Measurements from ENCODE around the gene OSR1. TPM values are rescaled to one million over a fixed set of nuclear protein-coding genes. Genes with fewer than 3 reads are reported as not detected.

OSR1 gene
- polyA plus RNA-seq, 6 donors from 2014 or later, result not detected

GRCh38 chr2:19355931-19356544 is 2.4 kb downstream of the OSR1 start:
- ATAC-seq (ENCODE audit: low read depth in 2 of 2) (no peak), DNase-seq (no peak)
- peak overlapping the region in 3 of 6 donors; percentile 84 to 96 (median 92) for H3K27ac Mint-ChIP-seq
- H3K9me3 Mint-ChIP-seq, result peaks cover 0 to 9% (median 3%) of the 10 kb centered on the region in 7 donors
- peak overlapping the region in 6 of 8 donors; percentile 75 to 83 (median 78) for H3K4me3 Mint-ChIP-seq
- H3K4me1 Mint-ChIP-seq, result peaks cover 26 to 67% (median 55%) of the 10 kb centered on the region in 3 donors
- peaks cover 76 to 97% (median 88%) of the 10 kb centered on the region in 3 donors for H3K27me3 Mint-ChIP-seq
- peaks cover 5 to 6% of the 10 kb centered on the region in 2 donors for H3K36me3 Mint-ChIP-seq

GRCh38 chr2:19355416-19355821 is 3.0 kb downstream of the OSR1 start:
- peaks cover 26 to 67% (median 56%) of the 10 kb centered on the region in 3 donors for H3K4me1 Mint-ChIP-seq
- peak overlapping the region in 3 of 6 donors; percentile 64 to 96 (median 74) for H3K27ac Mint-ChIP-seq
- DNase-seq, result no peak
- peaks cover 5 to 6% of the 10 kb centered on the region in 2 donors for H3K36me3 Mint-ChIP-seq
- peak overlapping the region in 4 of 8 donors; percentile 11 to 80 (median 70) for H3K4me3 Mint-ChIP-seq
- peaks cover 0 to 9% (median 3%) of the 10 kb centered on the region in 7 donors for H3K9me3 Mint-ChIP-seq
- H3K27me3 Mint-ChIP-seq, result peaks cover 73 to 97% (median 87%) of the 10 kb centered on the region in 3 donors
- ATAC-seq (ENCODE audit: low read depth in 2 of 2), result no peak

- Mint-ChIP-seq H3K36me3 (peaks cover 5 to 6% of the 10 kb centered on the region in 2 donors), H3K4me3 (peak overlapping the region in 4 of 8 donors; percentile 8 to 80 (median 50)), H3K4me1 (peaks cover 26 to 68% (median 57%) of the 10 kb centered on the region in 3 donors), H3K27me3 (peaks cover 69 to 94% (median 85%) of the 10 kb centered on the region in 3 donors), H3K9me3 (peaks cover 0 to 9% (median 3%) of the 10 kb centered on the region in 7 donors), H3K27ac (peak overlapping the region in 1 of 6 donors; percentile 33)
- no peak for ATAC-seq (ENCODE audit: low read depth in 2 of 2)
- no peak for DNase-seq
Observed at GRCh38 chr2:19355014-19355405, 3.4 kb downstream of the OSR1 start.

- H3K9me3 Mint-ChIP-seq, result peaks cover 0 to 9% (median 3%) of the 10 kb centered on the region in 7 donors
- H3K27ac Mint-ChIP-seq, result peak overlapping the region in 1 of 6 donors; percentile 20
- peaks cover 5 to 6% of the 10 kb centered on the region in 2 donors for H3K36me3 Mint-ChIP-seq
- DNase-seq (no peak), ATAC-seq (ENCODE audit: low read depth in 2 of 2) (no peak)
- peak overlapping the region in 2 of 8 donors; percentile 13 to 53 for H3K4me3 Mint-ChIP-seq
- peaks cover 24 to 74% (median 57%) of the 10 kb centered on the region in 3 donors for H3K4me1 Mint-ChIP-seq
- peaks cover 74 to 94% (median 85%) of the 10 kb centered on the region in 3 donors for H3K27me3 Mint-ChIP-seq
Observed at GRCh38 chr2:19353721-19354050, 4.7 kb downstream of the OSR1 start.

GRCh38 chr2:19352946-19353720 is 5.3 kb downstream of the OSR1 start:
- ATAC-seq (ENCODE audit: low read depth in 2 of 2) (no peak), DNase-seq (no peak)
- peaks cover 5 to 6% of the 10 kb centered on the region in 2 donors for H3K36me3 Mint-ChIP-seq
- peak overlapping the region in 4 of 8 donors; percentile 5 to 53 (median 21) for H3K4me3 Mint-ChIP-seq
- peak overlapping the region in 1 of 6 donors; percentile 37 for H3K27ac Mint-ChIP-seq
- H3K4me1 Mint-ChIP-seq, result peaks cover 25 to 73% (median 60%) of the 10 kb centered on the region in 3 donors
- peaks cover 77 to 94% (median 84%) of the 10 kb centered on the region in 3 donors for H3K27me3 Mint-ChIP-seq
- peaks cover 0 to 9% (median 6%) of the 10 kb centered on the region in 7 donors for H3K9me3 Mint-ChIP-seq

- Mint-ChIP-seq H3K36me3 (peaks cover 5 to 6% of the 10 kb centered on the region in 2 donors), H3K4me3 (peak overlapping the region; percentile 42 to 86 (median 66)), H3K27me3 (peaks cover 67 to 89% (median 74%) of the 10 kb centered on the region in 3 donors), H3K9me3 (peaks cover 0 to 9% (median 7%) of the 10 kb centered on the region in 7 donors), H3K27ac (peak overlapping the region in 3 of 6 donors; percentile 2 to 71 (median 30)), H3K4me1 (peaks cover 26 to 73% (median 54%) of the 10 kb centered on the region in 3 donors)
- DNase-seq (no peak), ATAC-seq (ENCODE audit: low read depth in 2 of 2) (no peak)
Observed at GRCh38 chr2:19351899-19352697, 6.3 kb downstream of the OSR1 start.

- ATAC-seq (ENCODE audit: low read depth in 2 of 2) (no peak), DNase-seq (no peak)
- peaks cover 61 to 83% (median 68%) of the 10 kb centered on the region in 3 donors for H3K27me3 Mint-ChIP-seq
- H3K9me3 Mint-ChIP-seq, result peaks cover 0 to 8% (median 4%) of the 10 kb centered on the region in 7 donors
- H3K4me3 Mint-ChIP-seq, result peak overlapping the region in 7 of 8 donors; percentile 42 to 88 (median 80)
- H3K36me3 Mint-ChIP-seq, result peaks cover 4 to 6% of the 10 kb centered on the region in 2 donors
- H3K4me1 Mint-ChIP-seq, result peaks cover 28 to 71% (median 52%) of the 10 kb centered on the region in 3 donors
- peak overlapping the region in 2 of 6 donors; percentile 72 to 88 for H3K27ac Mint-ChIP-seq
Observed at GRCh38 chr2:19351499-19351898, 6.9 kb downstream of the OSR1 start.

GRCh38 chr2:19350678-19351401 is 7.6 kb downstream of the OSR1 start:
- peak overlapping the region; percentile 63 to 89 (median 78) for H3K4me3 Mint-ChIP-seq
- no peak for ATAC-seq (ENCODE audit: low read depth in 2 of 2)
- no peak for DNase-seq
- peaks cover 0 to 6% of the 10 kb centered on the region in 2 donors for H3K36me3 Mint-ChIP-seq
- H3K27ac Mint-ChIP-seq, result peak overlapping the region in 2 of 6 donors; percentile 72 to 88
- H3K4me1 Mint-ChIP-seq, result peaks cover 24 to 64% (median 47%) of the 10 kb centered on the region in 3 donors
- H3K27me3 Mint-ChIP-seq, result peaks cover 56 to 76% (median 64%) of the 10 kb centered on the region in 3 donors
- peaks cover 0 to 8% (median 4%) of the 10 kb centered on the region in 7 donors for H3K9me3 Mint-ChIP-seq

GRCh38 chr2:19349911-19350677 is 8.3 kb downstream of the OSR1 start:
- Mint-ChIP-seq H3K36me3 (peaks cover 0 to 6% of the 10 kb centered on the region in 2 donors), H3K27ac (peak overlapping the region in 1 of 6 donors; percentile 14)

GRCh38 chr2:19348692-19349091 is 9.7 kb downstream of the OSR1 start:
- peaks cover 0 to 8% (median 3%) of the 10 kb centered on the region in 7 donors for H3K9me3 Mint-ChIP-seq

More at GRCh38 chr2:19349911-19350677, 8.3 kb downstream of the OSR1 start:
- peaks cover 0 to 8% (median 3%) of the 10 kb centered on the region in 7 donors for H3K9me3 Mint-ChIP-seq
- H3K4me1 Mint-ChIP-seq, result peaks cover 21 to 57% (median 43%) of the 10 kb centered on the region in 3 donors
- peaks cover 49 to 69% (median 57%) of the 10 kb centered on the region in 3 donors for H3K27me3 Mint-ChIP-seq
- peak overlapping the region in 6 of 8 donors; percentile 9 to 98 (median 57) for H3K4me3 Mint-ChIP-seq
- no peak for ATAC-seq (ENCODE audit: low read depth in 2 of 2)
- DNase-seq, result no peak

More at GRCh38 chr2:19348692-19349091, 9.7 kb downstream of the OSR1 start:
- DNase-seq (no peak), ATAC-seq (ENCODE audit: low read depth in 2 of 2) (no peak)
- Mint-ChIP-seq H3K4me1 (peaks cover 21 to 54% (median 41%) of the 10 kb centered on the region in 3 donors), H3K27ac (peak overlapping the region in 5 of 6 donors; percentile 98 to 100 (median 99)), H3K36me3 (no peaks in the 10 kb centered on the region), H3K27me3 (peaks cover 36 to 55% (median 43%) of the 10 kb centered on the region in 3 donors), H3K4me3 (peak overlapping the region; percentile 53 to 99 (median 98))
